Epithelial cell of proximal tubule (primary cell): Measurements from ENCODE around the gene DCAF8. TPM values are rescaled to one million over a fixed set of nuclear protein-coding genes. Genes with fewer than 3 reads are reported as not detected.

Experiments
- DNase-seq: peaks from one replicate; pipeline ENCODE4 v3.0.0-alpha.2; 2011; ENCODE audit warnings: low read depth
- H3K4me3 ChIP-seq: 2 replicates; pipeline ENCODE4 v1.5.1; 2011; ENCODE audit warnings: low read depth, mild to moderate bottlenecking, low read length
- CTCF ChIP-seq: conservative IDR thresholded peaks from 2 replicates; pipeline ENCODE4 v1.5.1; 2012; ENCODE audit warnings: low read depth, mild to moderate bottlenecking, low read length
- total RNA-seq: library from RNA; depleted of rRNA; stranded (reverse); fragments of >200 nt; gene quantifications from 2 replicates; pipeline ENCODE4 v1.2.3, GENCODE V29; 2015

The DCAF8 gene
- total RNA-seq, 1 donor from 2014 or later, result 32.3 TPM

GRCh38 chr1:160193832-160194736 is 68.3 kb downstream of the DCAF8 start:
- no peak for DNase-seq
- no peak for TF ChIP-seq CTCF
- H3K4me3 ChIP-seq, result no peak overlapping the region

DNA sequence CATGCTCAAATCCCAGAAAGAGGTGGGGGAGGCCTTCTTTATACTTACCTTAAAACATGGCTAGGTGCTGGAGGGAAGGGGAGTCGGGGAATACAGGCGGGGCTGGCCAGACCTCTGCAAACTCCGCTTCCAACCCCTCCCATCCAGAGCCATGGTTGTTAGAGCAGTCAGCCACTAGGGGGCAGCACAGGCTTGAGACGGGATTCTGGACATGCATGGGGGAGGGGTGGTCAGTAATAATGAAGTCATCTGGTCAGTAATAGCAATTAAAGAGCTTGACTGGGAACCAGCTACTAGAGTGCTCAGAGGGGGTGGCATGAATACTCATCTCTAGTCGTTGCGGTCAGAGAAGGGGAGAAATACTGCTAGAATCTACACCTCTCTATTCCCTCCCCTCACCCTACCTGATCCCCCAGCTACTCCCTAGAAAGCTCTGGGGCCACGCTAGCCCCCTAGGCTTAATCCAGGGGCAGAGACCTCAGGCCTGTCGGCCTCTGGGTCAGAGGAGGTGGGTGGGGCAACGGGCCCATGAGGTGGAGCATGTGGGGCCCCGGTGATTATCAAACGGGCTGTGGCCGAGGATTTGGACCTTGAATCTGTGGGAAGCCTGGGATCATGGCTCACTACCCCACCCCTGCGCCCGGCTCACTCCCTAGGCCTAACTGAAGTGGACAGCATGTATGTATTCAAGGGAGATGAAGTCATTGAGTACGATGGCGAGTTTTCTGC is 69.1 kb downstream of the DCAF8 start:
- H3K4me3 ChIP-seq, result no peak overlapping the region
- peak; percentile 98 for TF ChIP-seq CTCF
- DNase-seq, result peak; percentile 16

- no peak for TF ChIP-seq CTCF
- H3K4me3 ChIP-seq, result no peak overlapping the region
- DNase-seq, result no peak
Observed at GRCh38 chr1:160192234-160192633, 70.1 kb downstream of the DCAF8 start.

GRCh38 chr1:160191756-160192155 is 70.6 kb downstream of the DCAF8 start:
- no peak overlapping the region for H3K4me3 ChIP-seq
- DNase-seq, result no peak
- TF ChIP-seq CTCF, result no peak

- no peak for TF ChIP-seq CTCF
Observed at GRCh38 chr1:160189649-160190625, 72.4 kb downstream of the DCAF8 start, which contains the start of gene CASQ1. Gene CASQ1, plus strand, starts transcription at chr1:160190575. Its CDS starts 177 bp downstream, at chr1:160190752.

DNA sequence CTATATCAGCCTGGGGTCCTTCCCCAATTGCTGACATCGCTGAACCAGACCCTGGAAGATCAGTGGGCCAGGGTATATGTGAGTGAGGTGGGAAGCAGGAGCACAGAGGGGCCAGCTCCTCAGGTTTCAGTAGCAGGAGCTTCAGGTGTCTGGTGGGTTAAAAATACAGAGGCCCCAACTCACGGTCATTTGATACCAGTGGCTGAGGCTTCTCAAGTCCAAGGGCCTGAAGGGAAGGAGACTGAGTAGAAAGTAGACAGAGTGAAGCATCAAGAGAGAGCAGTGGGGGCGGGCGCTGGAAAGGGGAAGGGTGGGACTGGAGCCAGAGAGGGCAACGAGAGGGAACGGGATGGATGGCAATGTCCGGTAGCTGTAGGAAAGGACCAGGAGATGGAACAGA is 74.0 kb downstream of the DCAF8 start:
- TF ChIP-seq CTCF, result no peak
- no peak overlapping the region for H3K4me3 ChIP-seq
- no peak for DNase-seq

More at GRCh38 chr1:160189649-160190625, 72.4 kb downstream of the DCAF8 start, which contains the start of gene CASQ1:
- H3K4me3 ChIP-seq, result no peak within 1 kb of the TSS
- no peak for DNase-seq
